Body of pancreas (tissue), 4 donors: ENCODE data around the gene DNASE1L2. TPM values are rescaled to one million over a fixed set of nuclear protein-coding genes. Genes with fewer than 3 reads are reported as not detected.

Source experiments
- ATAC-seq: fragments of 150-250 bp; one replicate; pipeline ENCODE4 v1.9.1; 2016
- DNase-seq, 4 donors: peaks; one replicate each; pipeline ENCODE4 v3.0.0-alpha.2; 2019
- H3K27ac ChIP-seq, 4 donors: fragments of 200-600 bp; sonication (generic); 1 replicate in 3 of 4; 2 replicates in 1 of 4; pipeline versions ENCODE4 v1.5.1 to v1.6.1; 2016 to 2019; ENCODE audit warnings: mild to moderate bottlenecking in 1 of 4, mixed read lengths in 1 of 4, moderate library complexity in 1 of 4
- H3K27me3 ChIP-seq, 2 donors: fragments of 200-600 bp; sonication (generic); one replicate each; pipeline ENCODE4 v1.6.0; 2016; ENCODE audit warnings: mild to moderate bottlenecking in 1 of 2
- H3K36me3 ChIP-seq, 2 donors: fragments of 200-600 bp; sonication (generic); replicated peaks in 1 of 2; 2 replicates each; pipeline ENCODE4 v1.5.1; 2016; ENCODE audit warnings: low read depth in 2 of 2; ENCODE audit not compliant: insufficient read depth in 1 of 2
- H3K4me1 ChIP-seq: fragments of 200-600 bp; sonication (generic); one replicate; pipeline ENCODE4 v1.6.0; 2016
- H3K4me3 ChIP-seq, 2 donors: fragments of 200-600 bp; sonication (generic); 1 replicate in 1 of 2; 2 replicates in 1 of 2; pipeline ENCODE4 v1.5.1; 2016 to 2019
- H3K9me3 ChIP-seq, 3 donors: fragments of 200-600 bp; sonication (generic); 1 replicate in 2 of 3; 2 replicates in 1 of 3; pipeline ENCODE4 v1.5.1; 2016
- CTCF ChIP-seq, 7 experiments: fragments of 450-650 bp in 4 of 7; fragments of 200-600 bp in 3 of 7; sonication (generic) in 3 of 7; IDR thresholded peaks; one replicate each; pipeline ENCODE4 v1.5.1; 2016 to 2019; ENCODE audit warnings: antibody characterized with exemption in 7 of 7
- POLR2A ChIP-seq, 3 donors: fragments of 450-650 bp; IDR thresholded peaks; one replicate each; pipeline ENCODE4 v1.6.1; 2016; ENCODE audit warnings: antibody characterized with exemption in 3 of 3, mild to moderate bottlenecking in 2 of 3
- WGBS, 2 donors: methylation state at CpG; one replicate each; pipeline ENCODE4 v1.1.5; 2017; 5-methylcytosine and 5-hydroxymethylcytosine counted together
- intact Hi-C: fragments of 100-400 bp; cut with DNase I; formaldehyde crosslinking; loops from one replicate; pipeline ENCODE4 v1.15.1; 2023
- total RNA-seq, 2 donors: library from RNA; depleted of rRNA; stranded (reverse); fragments of >200 nt; gene quantifications; one replicate each; pipeline ENCODE4 v1.1.0, GENCODE V29; 2016

Gene DNASE1L2
- total RNA-seq, 2 donors from 2014 or later: 1.3 TPM; not detected in 1

GRCh38 chr16:2212362-2213324 lies 23.6 kb upstream of the DNASE1L2 start:
- Histone ChIP-seq H3K36me3 (peaks cover 0 to 9% of the 10 kb centered on the region in 2 donors), H3K4me3 (no peak overlapping the region), H3K27me3 (no peaks in the 10 kb centered on the region), H3K4me1 (peaks cover 26% of the 10 kb centered on the region), H3K27ac (peak overlapping the region; percentile 39 to 70 (median 52)), H3K9me3 (no peaks in the 10 kb centered on the region)
- ATAC-seq (peak; percentile 12), DNase-seq (peak; percentile 76 to 84 (median 80))
- intact Hi-C loops: no loop called here
- TF ChIP-seq CTCF (IDR thresholded peaks at IDR 0.05) (no peak), POLR2A (IDR thresholded peaks at IDR 0.05) (peak in 1 of 3 donors; percentile 13)
- 25 to 38% methylated on average over 7 to 19 of the region's 19 CpGs for WGBS, 2 donors

GRCh38 chr16:2213817-2214718 lies 22.2 kb upstream of the DNASE1L2 start:
- H3K27me3 ChIP-seq: no peaks in the 10 kb centered on the region
- no peaks in the 10 kb centered on the region for H3K9me3 ChIP-seq
- TF ChIP-seq POLR2A (IDR thresholded peaks at IDR 0.05) (no peak), CTCF (IDR thresholded peaks at IDR 0.05) (no peak)
- WGBS, 2 donors: 1 to 2% methylated on average over 13 to 97 of the region's 98 CpGs
- intact Hi-C loops: no loop called here
- peaks cover 26% of the 10 kb centered on the region for H3K4me1 ChIP-seq
- peak overlapping the region; percentile 5 to 24 for H3K4me3 ChIP-seq
- no peaks in the 10 kb centered on the region for H3K36me3 ChIP-seq
- peak overlapping the region in 3 of 4 donors; percentile 54 to 80 (median 73) for H3K27ac ChIP-seq
- no peak for DNase-seq
- ATAC-seq: peak; percentile 0

GRCh38 chr16:2214719-2214968 lies 21.6 kb upstream of the DNASE1L2 start, which contains the start of gene PGP:
Gene PGP (minus strand): TSS chr16:2214840. CDS start chr16:2214777, 63 bp downstream.
- H3K9me3 ChIP-seq: no peaks in the 10 kb centered on the region
- peak within 1 kb of the TSS; percentile 29 to 36 for H3K4me3 ChIP-seq
- peak within 1 kb of the TSS; percentile 95 to 99 (median 97) for H3K27ac ChIP-seq
- TF ChIP-seq CTCF (IDR thresholded peaks at IDR 0.05) (no peak), POLR2A (IDR thresholded peaks at IDR 0.05) (no peak)
- intact Hi-C loops: no loop called here
- ATAC-seq (no peak), DNase-seq (no peak)
- H3K36me3 ChIP-seq: no peaks in the 10 kb centered on the region
- H3K4me1 ChIP-seq: peaks cover 26% of the 10 kb centered on the region
- H3K27me3 ChIP-seq: no peaks in the 10 kb centered on the region
- WGBS, 2 donors: 0 to 1% methylated on average over 2 to 29 of the region's 48 CpGs

GRCh38 chr16:2216330-2216729 lies 19.9 kb upstream of the DNASE1L2 start:
- H3K9me3 ChIP-seq: no peaks in the 10 kb centered on the region

More at GRCh38 chr16:2216330-2216729, 19.9 kb upstream of the DNASE1L2 start:
- ATAC-seq: no peak
- 89 to 95% methylated on average over 4 of the region's 4 CpGs for WGBS, 2 donors
- Histone ChIP-seq H3K4me1 (peaks cover 26% of the 10 kb centered on the region), H3K27ac (no peak overlapping the region), H3K27me3 (no peaks in the 10 kb centered on the region), H3K36me3 (no peaks in the 10 kb centered on the region), H3K4me3 (no peak overlapping the region)
- intact Hi-C loops: no loop called here
- no peak for DNase-seq
- TF ChIP-seq CTCF (IDR thresholded peaks at IDR 0.05): no peak
- no peak for TF ChIP-seq POLR2A (IDR thresholded peaks at IDR 0.05)
